Measurements from ENCODE around the gene NDUFB10.

Gene NDUFB10

DNA sequence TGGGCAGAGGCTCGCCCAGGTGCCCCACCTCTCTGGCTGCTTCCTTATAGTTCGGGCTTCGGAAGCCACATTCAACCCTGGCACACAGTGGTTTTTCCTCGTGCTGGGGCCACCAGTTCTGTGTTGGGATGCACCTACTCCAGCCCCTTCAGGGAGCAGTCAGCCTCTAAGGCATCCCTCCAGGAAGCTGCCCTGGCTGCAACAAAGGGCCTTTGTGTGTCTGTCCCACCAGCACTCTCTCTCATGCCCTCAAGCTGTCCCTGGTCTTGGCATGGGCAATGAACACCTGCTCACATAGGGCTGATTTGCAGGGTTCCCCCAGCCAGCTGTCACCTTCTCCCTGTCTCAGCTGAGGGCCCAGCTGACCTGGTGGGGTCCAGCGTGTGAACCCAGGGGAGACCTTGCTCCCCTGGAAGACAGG, 22.7 kb downstream of the NDUFB10 start:
- no peak for FAIRE-seq
- no peak for DNase-seq (ENCODE audit: insufficient read length, low spot score)
- TF ChIP-seq, protein P1, sequence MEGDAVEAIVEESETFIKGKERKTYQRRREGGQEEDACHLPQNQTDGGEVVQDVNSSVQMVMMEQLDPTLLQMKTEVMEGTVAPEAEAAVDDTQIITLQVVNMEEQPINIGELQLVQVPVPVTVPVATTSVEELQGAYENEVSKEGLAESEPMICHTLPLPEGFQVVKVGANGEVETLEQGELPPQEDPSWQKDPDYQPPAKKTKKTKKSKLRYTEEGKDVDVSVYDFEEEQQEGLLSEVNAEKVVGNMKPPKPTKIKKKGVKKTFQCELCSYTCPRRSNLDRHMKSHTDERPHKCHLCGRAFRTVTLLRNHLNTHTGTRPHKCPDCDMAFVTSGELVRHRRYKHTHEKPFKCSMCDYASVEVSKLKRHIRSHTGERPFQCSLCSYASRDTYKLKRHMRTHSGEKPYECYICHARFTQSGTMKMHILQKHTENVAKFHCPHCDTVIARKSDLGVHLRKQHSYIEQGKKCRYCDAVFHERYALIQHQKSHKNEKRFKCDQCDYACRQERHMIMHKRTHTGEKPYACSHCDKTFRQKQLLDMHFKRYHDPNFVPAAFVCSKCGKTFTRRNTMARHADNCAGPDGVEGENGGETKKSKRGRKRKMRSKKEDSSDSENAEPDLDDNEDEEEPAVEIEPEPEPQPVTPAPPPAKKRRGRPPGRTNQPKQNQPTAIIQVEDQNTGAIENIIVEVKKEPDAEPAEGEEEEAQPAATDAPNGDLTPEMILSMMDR (IDR thresholded peaks at IDR 0.05; ENCODE audit: insufficient read depth, missing control alignments) = no peak

DNA sequence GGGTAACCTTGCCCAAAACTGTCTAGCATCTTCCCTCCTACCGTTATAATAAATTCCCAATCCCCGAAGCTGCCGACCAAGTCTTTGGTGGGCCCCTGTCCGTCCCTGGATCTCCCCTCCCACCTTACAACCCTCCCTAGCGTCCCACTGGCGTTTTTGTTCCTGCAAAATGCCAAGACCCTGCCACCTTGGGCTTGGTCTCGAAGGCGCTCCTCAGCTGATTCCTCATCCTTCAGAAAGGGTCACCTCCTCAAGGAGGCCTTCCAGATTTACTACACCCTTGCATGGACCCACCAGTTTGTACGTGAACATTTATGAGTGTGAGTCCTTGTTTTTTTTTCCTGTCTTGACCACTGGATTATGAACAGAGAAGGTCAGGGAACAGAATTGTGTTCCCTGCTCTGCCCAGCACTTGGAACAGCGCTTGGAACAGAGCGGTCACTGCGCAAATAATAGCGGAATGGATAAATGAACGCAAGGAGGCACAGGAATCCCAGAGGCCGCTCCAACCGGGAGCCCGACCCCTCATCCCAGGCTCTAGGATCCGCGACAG, 23.7 kb downstream of the NDUFB10 start:
- TF ChIP-seq, protein P1 (IDR thresholded peaks at IDR 0.05; ENCODE audit: insufficient read depth, missing control alignments) = no peak
- FAIRE-seq (no peak), DNase-seq (ENCODE audit: insufficient read length, low spot score) (no peak)

DNA sequence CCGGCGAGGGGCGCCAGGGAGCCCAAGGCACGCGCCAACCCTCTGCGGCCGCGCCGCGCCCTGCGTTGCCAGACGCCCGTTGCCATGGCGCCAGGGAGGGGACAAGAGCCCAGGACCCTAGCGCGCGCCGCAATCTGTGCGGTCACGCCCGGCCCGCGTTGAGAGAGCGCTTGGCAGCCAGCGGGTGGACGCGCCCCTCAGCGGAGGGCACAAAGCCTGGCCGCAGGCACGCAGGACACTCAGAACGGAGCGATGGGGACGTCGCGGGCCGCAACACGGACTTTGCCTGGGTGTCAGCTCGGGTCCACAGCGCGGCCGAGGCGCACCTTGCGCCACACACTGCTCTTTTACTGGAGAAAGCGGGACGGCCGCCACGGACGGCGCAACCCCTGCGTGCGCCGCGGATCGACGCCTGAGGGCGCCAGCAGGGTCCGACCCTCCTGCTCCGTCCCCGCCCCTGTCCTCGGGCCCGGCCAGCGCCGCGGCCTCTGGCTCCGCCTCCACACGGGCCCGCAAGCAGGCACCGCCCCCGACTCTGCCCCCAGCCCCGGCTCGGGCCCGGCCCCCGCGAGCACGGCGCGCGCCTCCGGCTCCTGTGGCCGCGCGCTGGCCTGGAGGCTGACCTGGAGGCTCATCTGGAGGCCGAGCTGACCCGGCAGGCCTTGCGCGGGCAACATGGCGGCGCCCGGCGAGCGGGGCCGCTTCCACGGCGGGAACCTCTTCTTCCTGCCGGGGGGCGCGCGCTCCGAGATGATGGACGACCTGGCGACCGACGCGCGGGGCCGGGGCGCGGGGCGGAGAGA, 24.4 kb downstream of the NDUFB10 start, which contains the start of gene GFER:
GFER (plus strand) TSS at position 650 of the 803 bp plus-strand sequence; CDS start at position 676, 26 bp downstream.
- DNase-seq (ENCODE audit: insufficient read length, low spot score) = peak; percentile 99
- no peak for FAIRE-seq
- TF ChIP-seq, protein P1 (IDR thresholded peaks at IDR 0.05; ENCODE audit: insufficient read depth, missing control alignments) = peak; percentile 36

DNA sequence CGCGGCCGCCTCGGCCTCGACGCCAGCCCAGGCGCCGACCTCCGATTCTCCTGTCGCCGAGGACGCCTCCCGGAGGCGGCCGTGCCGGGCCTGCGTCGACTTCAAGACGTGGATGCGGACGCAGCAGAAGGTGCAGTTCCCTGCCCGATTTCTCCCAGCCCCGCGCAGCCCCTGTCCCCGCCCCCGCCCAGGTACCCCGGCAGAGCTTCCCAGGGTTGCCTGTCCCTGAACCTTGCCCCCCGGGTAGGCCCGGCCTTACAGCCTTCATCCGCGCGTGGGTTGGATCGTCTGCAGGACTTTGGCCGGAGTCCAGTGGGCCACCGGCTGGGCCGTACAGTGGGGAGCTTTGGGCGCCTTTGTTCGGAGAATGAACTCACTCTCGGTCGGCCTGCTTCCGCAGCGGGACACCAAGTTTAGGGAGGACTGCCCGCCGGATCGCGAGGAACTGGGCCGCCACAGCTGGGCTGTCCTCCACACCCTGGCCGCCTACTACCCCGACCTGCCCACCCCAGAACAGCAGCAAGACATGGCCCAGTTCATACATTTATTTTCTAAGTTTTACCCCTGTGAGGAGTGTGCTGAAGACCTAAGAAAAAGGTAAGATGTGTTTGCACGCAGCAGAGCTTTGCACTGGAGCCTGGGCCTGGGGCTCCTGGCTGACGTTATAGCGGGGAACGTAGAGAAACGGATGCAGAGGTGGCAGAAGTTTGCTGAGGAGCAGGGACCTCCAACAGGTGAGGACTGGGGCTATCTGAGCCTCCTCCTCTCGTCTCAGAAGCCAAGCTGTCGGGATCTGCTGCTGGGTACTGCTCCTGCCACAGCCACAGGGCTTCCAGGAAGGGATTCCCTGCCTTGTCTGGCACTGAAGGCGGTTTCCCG, 25.2 kb downstream of the NDUFB10 start:
- TF ChIP-seq, protein P1 (IDR thresholded peaks at IDR 0.05; ENCODE audit: insufficient read depth, missing control alignments) = no peak
- FAIRE-seq = no peak
- DNase-seq (ENCODE audit: insufficient read length, low spot score) = no peak

DNA sequence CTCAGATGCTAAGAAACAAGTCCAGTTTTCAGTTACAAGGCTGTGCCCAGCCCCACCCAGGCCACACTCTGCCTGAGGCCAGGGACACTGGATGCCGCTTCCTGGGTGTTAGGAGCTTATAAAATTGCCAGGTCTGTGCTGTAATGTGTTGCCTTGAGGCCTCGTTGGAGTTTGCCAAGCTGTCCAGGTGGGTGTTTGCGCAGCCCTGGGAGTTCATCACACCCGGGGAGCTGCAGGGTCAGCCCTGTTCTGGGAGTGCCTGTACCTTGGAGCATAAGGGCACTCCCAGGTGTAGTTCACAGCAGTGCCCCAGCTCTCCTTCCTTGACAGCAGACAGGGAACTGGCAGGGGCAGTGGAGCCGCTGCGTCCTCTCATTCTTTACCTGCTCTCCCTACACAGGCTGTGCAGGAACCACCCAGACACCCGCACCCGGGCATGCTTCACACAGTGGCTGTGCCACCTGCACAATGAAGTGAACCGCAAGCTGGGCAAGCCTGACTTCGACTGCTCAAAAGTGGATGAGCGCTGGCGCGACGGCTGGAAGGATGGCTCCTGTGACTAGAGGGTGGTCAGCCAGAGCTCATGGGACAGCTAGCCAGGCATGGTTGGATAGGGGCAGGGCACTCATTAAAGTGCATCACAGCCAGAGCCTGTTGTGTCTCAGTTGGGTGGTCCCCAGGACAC, 26.3 kb downstream of the NDUFB10 start:
- TF ChIP-seq, protein P1 (IDR thresholded peaks at IDR 0.05; ENCODE audit: insufficient read depth, missing control alignments) = no peak
- FAIRE-seq (no peak), DNase-seq (ENCODE audit: insufficient read length, low spot score) (no peak)

DNA sequence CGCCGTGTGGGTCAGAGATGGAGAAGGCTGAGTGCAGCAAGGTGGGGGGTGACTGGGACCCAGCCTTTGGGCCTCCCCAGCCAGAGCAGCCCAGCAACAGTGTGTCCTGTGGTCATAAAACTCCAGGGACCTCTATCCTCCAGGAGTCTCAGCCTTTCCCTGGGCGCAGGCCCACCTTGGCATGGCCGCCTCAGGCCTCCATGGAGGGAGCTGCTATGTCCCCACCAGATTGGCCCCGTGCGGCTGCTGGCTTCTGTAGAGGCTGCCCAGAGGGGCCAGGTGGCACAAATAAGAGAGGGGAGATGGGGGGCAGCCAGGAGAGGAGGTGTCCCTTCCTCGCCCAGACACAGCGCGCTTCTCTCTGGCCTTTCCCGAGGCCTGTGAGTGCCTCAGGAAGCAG, 27.9 kb downstream of the NDUFB10 start:
- TF ChIP-seq, protein P1 (IDR thresholded peaks at IDR 0.05; ENCODE audit: insufficient read depth, missing control alignments) = no peak
- FAIRE-seq = no peak
- DNase-seq (ENCODE audit: insufficient read length, low spot score) = no peak

All from D721Med (cell line).